ENCODE measurements around the gene KLHDC9.

GRCh38 chr1:161121042-161121650 lies 23.0 kb downstream of the KLHDC9 start:
- no peak for TF ChIP-seq POLR2AphosphoS5 (IDR thresholded peaks at IDR 0.05; ENCODE audit: low read depth, low read length)
- TF ChIP-seq POLR2A (IDR thresholded peaks at IDR 0.05; ENCODE audit: low read depth, low read length) = no peak
- TF ChIP-seq TAF1 (IDR thresholded peaks at IDR 0.05; ENCODE audit: low read depth, low read length) = no peak
- no peak for TF ChIP-seq SPI1 (IDR thresholded peaks at IDR 0.05; ENCODE audit: low read depth, low read length)
- no peak for TF ChIP-seq POU2F2 (IDR thresholded peaks at IDR 0.05; ENCODE audit: low read depth, low read length)
- no peak for TF ChIP-seq PAX5 (IDR thresholded peaks at IDR 0.05; ENCODE audit: insufficient read depth, low read length, severe bottlenecking)
